Colonic mucosa (tissue), 4 donors: ENCODE measurements around the gene DMRTB1. TPM values are rescaled to one million over a fixed set of nuclear protein-coding genes. Genes with fewer than 3 reads are reported as not detected.

ENCODE experiments used
- DNase-seq: peaks from one replicate; pipeline ENCODE4 v3.0.0-alpha.2; 2020
- H3K27ac ChIP-seq: fragments of 200-600 bp; one replicate; pipeline ENCODE4 v1.8.0; 2021
- H3K27me3 ChIP-seq: fragments of 200-600 bp; one replicate; pipeline ENCODE4 v1.8.0; 2021
- H3K36me3 ChIP-seq: fragments of 200-600 bp; one replicate; pipeline ENCODE4 v1.8.0; 2021
- H3K4me1 ChIP-seq: fragments of 200-600 bp; one replicate; pipeline ENCODE4 v1.8.0; 2021; ENCODE audit warnings: mild to moderate bottlenecking
- H3K4me3 ChIP-seq: fragments of 200-600 bp; one replicate; pipeline ENCODE4 v1.8.0; 2021
- H3K9ac ChIP-seq, 2 donors: one replicate each; pipeline ENCODE4 v1.7.0; 2013; ENCODE audit warnings: control low read depth in 2 of 2, low read depth in 2 of 2, low read length in 2 of 2
- H3K9me3 ChIP-seq: fragments of 200-600 bp; one replicate; pipeline ENCODE4 v1.8.0; 2021
- intact Hi-C: fragments of 100-400 bp; cut with DNase I; formaldehyde crosslinking; loops from one replicate; pipeline ENCODE4 v1.14.1; 2022
- total RNA-seq, 2 donors: library from RNA; stranded (reverse); fragmentation: NEBNext Ultra II Directional in 1 of 2; extraction: Animal tissue kit (Norgen Biotek cat#: 25700) in 1 of 2; gene quantifications; one replicate each; pipeline ENCODE4 v1.2.1, GENCODE V29; 2021
- TF ChIP-seq, protein P1 (sequence below): fragments of 200-600 bp; IDR thresholded peaks from one replicate; pipeline ENCODE4 v1.8.0; 2022; ENCODE audit warnings: antibody characterized with exemption, mild to moderate bottlenecking
- donor health status: healthy.
- donor health status: DM: no; HTN: no; CAD: no.
- donor health status: DM: no; HTN: no; CAD: no.

DMRTB1 gene
- total RNA-seq, 2 donors from 2014 or later, result not detected

DNA sequence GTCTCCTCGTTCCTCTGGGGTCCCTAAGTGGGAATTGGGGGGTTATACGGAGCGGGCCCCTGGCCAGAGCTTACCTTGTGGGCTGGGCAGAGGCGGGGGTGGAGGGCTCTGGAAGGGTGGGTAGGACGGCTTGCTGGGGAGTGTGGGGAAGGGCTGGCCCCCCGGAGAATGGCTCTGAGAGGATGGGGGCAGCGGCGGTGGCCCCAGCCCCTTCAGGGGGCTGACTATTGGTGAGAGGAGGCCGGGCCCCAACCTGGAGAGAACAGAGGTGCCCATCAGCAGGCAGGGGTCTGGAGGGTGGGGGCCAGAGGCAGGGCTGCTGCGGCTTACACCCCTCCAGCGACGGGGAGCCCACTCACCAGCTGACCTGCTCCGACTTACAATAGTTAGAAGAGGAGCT, 50.6 kb downstream of the DMRTB1 start:
- Histone ChIP-seq H3K4me1 (no peaks in the 10 kb centered on the region), H3K9me3 (no peaks in the 10 kb centered on the region), H3K36me3 (no peaks in the 10 kb centered on the region), H3K27ac (no peak overlapping the region), H3K4me3 (no peak overlapping the region), H3K27me3 (no peaks in the 10 kb centered on the region), H3K9ac (no peak overlapping the region)
- TF ChIP-seq, protein P1, sequence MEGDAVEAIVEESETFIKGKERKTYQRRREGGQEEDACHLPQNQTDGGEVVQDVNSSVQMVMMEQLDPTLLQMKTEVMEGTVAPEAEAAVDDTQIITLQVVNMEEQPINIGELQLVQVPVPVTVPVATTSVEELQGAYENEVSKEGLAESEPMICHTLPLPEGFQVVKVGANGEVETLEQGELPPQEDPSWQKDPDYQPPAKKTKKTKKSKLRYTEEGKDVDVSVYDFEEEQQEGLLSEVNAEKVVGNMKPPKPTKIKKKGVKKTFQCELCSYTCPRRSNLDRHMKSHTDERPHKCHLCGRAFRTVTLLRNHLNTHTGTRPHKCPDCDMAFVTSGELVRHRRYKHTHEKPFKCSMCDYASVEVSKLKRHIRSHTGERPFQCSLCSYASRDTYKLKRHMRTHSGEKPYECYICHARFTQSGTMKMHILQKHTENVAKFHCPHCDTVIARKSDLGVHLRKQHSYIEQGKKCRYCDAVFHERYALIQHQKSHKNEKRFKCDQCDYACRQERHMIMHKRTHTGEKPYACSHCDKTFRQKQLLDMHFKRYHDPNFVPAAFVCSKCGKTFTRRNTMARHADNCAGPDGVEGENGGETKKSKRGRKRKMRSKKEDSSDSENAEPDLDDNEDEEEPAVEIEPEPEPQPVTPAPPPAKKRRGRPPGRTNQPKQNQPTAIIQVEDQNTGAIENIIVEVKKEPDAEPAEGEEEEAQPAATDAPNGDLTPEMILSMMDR, result no peak
- DNase-seq, result no peak
- intact Hi-C loops, result no loop called here

DNA sequence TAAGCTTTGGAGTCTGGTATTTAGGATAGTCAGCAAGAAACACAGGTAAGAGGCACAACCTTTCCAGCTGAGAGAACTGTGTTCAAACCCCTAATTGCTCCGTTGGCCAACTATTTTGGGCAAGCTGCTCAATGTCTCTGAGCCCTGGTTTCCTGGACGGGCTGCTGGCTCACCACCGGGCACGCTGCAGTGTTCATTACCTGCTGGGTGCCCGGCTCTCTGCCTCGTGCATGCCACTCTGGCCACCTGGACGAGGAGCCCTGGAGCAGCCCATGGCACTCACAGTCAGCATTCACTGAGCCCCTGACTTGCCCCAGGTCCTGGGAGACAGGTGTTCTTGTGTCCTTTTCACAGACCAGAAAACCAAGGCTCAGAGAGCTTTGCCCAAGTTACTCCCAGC, 51.0 kb downstream of the DMRTB1 start:
- no peak overlapping the region for H3K9ac ChIP-seq
- no peak for DNase-seq
- H3K27ac ChIP-seq, result no peak overlapping the region
- intact Hi-C loops, result no loop called here
- TF ChIP-seq, protein P1, result no peak
- no peaks in the 10 kb centered on the region for H3K27me3 ChIP-seq
- H3K9me3 ChIP-seq, result no peaks in the 10 kb centered on the region
- H3K36me3 ChIP-seq, result no peaks in the 10 kb centered on the region
- H3K4me1 ChIP-seq, result no peaks in the 10 kb centered on the region
- no peak overlapping the region for H3K4me3 ChIP-seq

DNA sequence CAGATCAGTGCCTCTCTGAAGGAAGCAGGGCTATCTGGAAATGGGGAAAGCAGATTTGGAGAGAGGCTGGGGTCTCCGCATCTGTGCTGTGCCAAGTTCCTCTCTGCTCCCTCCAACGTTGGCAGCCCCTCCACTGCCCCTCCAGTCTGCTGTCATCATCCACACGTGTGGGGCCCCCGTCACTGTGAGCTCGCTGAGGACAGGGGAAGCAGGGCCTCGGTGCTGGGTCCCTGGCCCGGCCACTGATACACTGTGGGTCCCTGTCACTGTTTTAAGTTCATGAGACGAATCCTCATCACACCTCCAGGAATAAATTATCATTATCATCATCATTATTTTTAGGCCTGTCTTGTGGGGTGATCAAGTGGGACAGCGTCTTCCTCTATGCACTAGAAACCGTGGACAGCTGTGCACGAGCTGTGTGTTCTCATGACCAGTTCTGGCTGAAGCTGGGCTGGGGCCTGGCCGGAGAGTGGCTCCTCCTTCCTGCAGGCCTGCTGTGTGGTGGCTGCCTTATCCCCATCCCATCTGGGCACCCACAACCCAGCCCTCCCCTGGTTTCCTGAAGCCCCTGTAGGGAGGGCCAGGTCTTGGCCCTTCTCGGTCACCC, 52.2 kb downstream of the DMRTB1 start:
- H3K27ac ChIP-seq, result no peak overlapping the region
- H3K9me3 ChIP-seq, result no peaks in the 10 kb centered on the region
- no peak for DNase-seq
- TF ChIP-seq, protein P1, result no peak
- intact Hi-C loops, result no loop called here
- no peaks in the 10 kb centered on the region for H3K4me1 ChIP-seq
- H3K36me3 ChIP-seq, result no peaks in the 10 kb centered on the region
- H3K27me3 ChIP-seq, result no peaks in the 10 kb centered on the region
- H3K4me3 ChIP-seq, result no peak overlapping the region
- no peak overlapping the region for H3K9ac ChIP-seq

DNA sequence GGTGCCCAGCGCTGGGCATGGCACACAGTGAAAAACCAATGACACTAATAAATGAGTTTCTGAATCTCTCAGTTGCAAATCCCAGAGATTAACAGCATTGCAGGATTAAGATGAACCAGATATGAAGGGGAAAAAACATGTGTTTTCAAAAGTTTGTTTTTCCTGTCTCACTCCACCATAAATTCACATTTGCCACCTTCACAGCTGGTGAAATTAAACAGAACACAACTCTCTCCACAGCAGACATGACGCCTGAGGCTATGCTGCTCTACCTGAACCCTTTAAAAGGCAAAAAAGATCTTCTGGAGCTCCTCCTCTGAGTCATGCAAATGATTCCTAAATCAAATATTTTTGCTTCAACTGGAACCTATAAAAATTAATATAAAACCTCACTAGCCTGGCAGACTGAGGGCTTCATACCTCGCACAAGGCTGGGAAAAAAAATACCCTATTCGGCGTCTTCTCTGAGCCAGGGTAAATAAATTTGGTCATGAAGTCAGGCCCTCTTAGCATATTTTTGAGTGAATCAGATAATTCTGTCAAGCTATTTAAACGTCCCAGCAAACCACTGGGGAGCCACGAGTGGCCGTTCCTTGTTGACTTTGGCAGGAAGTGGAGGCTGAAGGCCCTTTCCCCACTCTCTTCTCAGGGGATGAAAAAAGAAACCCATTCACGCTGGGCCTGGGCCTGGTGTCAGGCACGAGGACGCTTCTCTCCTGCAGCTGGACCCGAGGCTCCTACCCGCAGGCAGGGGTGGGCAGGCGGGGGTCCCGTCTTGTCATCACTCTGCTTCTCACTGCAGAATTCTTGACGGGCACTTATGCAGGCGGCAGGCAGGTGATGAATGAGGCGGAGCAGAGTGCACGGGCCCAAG, 53.0 kb downstream of the DMRTB1 start:
- H3K4me1 ChIP-seq, result no peaks in the 10 kb centered on the region
- intact Hi-C loops, result no loop called here

More for the DNA sequence above, 53.0 kb downstream of the DMRTB1 start:
- H3K27me3 ChIP-seq, result no peaks in the 10 kb centered on the region
- no peak overlapping the region for H3K4me3 ChIP-seq
- no peaks in the 10 kb centered on the region for H3K9me3 ChIP-seq
- no peaks in the 10 kb centered on the region for H3K36me3 ChIP-seq
- DNase-seq, result no peak
- TF ChIP-seq, protein P1, result no peak
- no peak overlapping the region for H3K27ac ChIP-seq
- no peak overlapping the region for H3K9ac ChIP-seq
